ENCODE results near the gene ANO10.

- TF ChIP-seq EZH2 (IDR thresholded peaks at IDR 0.05; ENCODE audit: low read depth) (no peak), CTCF (conservative IDR thresholded peaks at IDR 0.05) (no peak)
Observed at GRCh38 chr3:43328653-43329052, 293.2 kb downstream of the ANO10 start.

All from PC-9 (cell line).